ENCODE results near the gene PHF20.
"Not testable (repeated sequence)": the region's sequence is repeated elsewhere in the genome, so short reads cannot be mapped to it uniquely, and the experiment has no call there.

Gene PHF20

GRCh38 chr20:35739294-35740163 is 32.3 kb upstream of the PHF20 start:
- no peak for FAIRE-seq

- FAIRE-seq = peak; percentile 83
These were observed 29.7 kb upstream of the PHF20 start, which contains the start of gene RBM39 for GRCh38 chr20:35741892-35742740. Gene RBM39, minus strand, starts transcription at chr20:35742260. Its CDS starts 1,386 bp downstream, at chr20:35740874.

GRCh38 chr20:35742741-35743523 is 28.9 kb upstream of the PHF20 start:
- no peak for FAIRE-seq

GRCh38 chr20:35743693-35744491 is 27.9 kb upstream of the PHF20 start:
- FAIRE-seq = no peak

DNA sequence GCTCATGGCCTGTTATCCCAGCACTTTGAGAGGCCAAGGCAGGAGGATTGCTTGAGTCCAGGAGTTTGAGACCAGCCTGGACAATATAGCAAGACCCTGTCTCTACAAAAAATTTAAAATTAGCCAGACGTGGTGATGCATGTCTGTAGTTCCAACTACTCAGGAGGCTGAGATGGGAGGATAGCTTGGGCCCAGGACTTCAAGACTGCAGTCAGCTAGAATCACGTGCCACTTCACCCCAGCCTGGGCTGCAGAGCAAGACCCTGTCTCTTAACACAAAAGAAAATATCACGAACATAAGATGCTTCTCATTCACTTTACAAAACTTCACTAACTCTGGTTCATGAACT is 27.3 kb upstream of the PHF20 start:
- not testable (repeated sequence) for FAIRE-seq

DNA sequence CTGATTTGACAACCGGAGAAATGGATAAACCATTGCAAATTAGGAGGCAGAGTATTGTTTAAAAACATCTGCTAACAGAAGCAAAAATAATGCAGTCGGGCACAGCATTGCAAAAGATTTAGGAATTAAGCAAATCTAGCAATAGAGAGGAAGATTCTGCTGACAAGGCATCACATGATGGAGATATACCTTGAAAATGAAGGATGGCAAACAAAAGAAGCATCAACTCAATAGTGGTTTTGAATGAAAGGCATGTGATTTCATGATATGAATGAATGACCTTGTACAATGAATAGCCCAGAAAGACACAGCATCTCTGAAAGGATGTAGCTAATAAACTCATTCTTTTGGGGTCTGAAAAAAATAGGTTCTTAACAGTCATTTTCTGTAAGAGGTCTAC is 21.2 kb upstream of the PHF20 start:
- FAIRE-seq = no peak

DNA sequence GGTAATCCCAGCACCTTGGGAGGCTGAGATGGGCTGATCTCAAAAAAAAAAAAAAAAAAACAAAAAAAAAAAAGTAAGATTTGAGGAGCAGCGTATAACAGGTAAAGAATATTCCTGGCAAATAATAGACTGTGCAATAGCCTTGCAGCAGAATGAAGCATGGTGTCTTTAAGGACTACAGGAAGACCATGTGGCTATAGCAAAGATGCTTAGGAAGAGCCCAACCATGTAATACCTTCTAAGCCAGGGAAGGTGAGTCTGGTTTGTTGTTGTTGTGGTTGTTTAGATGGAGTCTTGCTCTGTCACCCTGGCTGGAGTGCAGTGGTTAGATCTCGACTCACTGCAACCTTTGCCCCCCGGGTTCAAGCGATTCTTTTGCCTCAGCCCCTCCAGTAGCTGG is 15.4 kb upstream of the PHF20 start:
- FAIRE-seq = no peak

DNA sequence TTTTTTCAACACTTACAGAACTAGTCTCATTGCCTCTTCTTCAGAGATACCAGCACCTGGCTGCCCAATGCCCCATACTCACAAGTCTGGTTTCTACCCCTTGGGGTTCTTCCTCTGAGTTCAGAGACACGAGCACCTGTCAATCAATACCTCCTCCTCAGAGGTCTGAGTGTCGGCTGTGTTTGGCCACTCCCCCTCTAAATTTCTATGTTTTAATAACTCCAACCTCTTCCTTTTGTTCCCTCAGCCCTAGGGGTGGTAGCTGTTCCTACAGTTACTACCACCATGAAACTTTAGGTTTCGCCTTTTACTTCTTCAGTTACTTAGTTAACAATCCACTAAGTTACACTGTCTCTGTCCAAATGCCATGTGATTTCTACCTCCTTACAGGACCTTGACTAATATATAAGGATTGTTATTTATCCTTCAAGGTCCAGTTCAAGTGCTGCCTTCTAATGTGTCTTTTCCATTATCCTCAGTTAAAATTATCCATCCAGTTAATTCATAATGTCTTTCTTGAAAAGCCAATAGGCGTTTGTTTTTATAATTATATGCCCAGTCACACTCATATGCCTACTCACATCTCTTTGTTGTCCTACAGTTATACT is 14.6 kb upstream of the PHF20 start:
- no peak for FAIRE-seq

DNA sequence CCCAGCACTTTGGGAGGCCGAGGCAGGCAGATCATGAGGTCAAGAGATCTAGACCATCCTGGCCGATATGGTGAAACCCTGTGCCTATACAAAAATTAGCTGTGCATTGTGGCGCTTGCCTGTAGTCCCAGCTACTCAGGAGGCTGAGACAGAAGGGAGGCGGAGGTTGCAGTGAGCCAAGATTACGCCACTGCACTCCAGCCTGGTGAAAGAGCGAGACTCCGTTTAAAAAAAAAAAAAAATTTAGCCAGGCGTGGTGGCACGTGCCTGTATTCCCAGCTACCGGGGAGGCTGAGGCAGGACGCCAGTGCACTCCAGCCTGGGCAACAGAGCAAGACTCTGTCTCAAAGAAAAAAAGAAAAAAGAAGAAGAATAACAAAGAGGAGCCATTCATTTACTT is 10.3 kb upstream of the PHF20 start:
- FAIRE-seq = not testable (repeated sequence)

GRCh38 chr20:35762461-35762860 is 9.4 kb upstream of the PHF20 start:
- no peak for FAIRE-seq

GRCh38 chr20:35764936-35765335 is 6.9 kb upstream of the PHF20 start:
- FAIRE-seq = not testable (repeated sequence)

DNA sequence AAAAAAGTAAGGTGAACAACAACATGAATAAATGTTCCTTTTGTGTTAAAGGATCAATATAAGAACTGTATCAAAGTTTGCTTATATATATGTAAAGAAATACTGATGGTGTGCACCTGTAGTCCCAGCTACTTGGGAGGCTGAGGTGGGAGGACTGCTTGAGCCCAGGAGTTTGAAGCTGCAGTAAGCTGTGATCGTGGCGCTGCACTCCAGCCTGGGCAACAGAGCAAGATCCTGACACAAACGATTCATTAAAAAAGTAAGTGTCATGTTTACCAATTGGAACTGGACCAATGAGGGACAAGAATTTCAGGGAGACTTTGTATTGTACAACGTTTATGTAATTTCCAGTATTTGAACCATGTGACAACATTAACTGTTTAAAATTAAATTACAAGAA is 5.0 kb upstream of the PHF20 start:
- FAIRE-seq = no peak

- no peak for FAIRE-seq
These were observed 3.9 kb upstream of the PHF20 start for GRCh38 chr20:35767683-35768481.

DNA sequence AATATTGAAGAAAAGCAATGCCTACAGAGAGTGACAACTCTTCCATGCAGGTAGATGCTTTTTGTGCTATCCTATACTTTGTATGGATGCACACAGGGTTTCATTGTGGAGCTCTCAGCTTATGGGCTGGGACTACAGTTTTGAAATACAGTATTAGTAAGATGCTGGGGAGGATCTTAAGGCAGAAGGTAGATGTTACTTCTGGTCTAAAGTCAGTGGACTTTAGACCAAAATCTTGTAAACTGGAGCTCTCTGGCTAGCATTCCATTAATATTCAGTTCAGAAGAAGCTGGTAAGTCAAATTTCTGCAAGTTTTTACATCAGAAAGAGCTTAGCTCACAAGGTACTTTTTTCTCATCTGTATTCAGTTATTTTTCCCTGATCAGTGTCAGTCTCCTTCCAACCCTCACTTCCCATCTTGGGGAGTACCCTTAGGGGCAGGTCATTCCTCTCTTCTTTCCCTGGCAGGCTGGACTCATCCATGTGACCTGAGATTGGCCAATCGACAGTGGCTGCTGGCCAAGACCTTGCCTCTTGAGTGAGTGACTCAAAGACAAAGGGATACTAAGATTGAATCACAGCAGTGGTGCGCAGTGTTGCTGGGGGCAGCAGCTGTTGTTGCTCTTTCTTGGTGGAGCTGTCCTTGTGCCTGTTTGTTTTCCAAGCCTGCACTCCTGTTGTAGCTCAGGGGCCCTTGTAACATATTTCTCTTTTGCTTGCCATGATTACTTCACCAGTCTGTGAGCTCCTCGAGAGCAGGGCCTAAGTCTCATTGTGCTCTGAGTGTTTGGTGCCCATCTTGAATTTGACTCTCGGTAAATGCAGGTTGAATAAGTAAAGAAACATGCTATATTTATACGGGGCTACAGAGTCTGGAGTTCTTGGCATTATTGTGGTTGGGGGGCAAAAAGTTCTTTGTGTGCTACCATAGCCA is 2.8 kb upstream of the PHF20 start:
- no peak for FAIRE-seq

- FAIRE-seq = no peak
These were observed 487 bp upstream of the PHF20 start for GRCh38 chr20:35771367-35771688.

DNA sequence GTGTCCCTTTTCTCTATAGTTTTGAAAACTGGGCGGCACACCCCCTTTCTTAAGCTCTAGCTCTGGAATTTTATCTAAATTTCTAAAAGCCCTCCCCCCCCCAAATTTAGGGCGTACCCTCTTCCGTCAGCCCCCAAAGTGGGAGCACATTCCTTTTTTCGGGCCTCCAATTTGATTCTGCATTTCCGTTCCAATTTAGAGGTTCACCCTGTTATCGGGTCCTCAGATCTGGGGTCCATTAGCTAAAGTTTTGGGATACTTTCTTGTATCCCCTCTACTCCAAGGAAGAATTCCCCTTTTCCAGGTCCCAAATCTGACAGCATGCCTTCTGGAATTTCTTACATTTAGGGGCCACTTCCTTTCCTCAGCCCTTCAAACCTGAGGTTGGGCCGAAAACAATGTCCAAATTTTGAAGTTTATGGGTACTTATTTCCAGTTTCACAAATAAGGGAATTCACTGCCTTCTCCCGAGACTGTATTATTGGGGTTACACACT is 796 bp downstream of the PHF20 start:
- no peak for FAIRE-seq

DNA sequence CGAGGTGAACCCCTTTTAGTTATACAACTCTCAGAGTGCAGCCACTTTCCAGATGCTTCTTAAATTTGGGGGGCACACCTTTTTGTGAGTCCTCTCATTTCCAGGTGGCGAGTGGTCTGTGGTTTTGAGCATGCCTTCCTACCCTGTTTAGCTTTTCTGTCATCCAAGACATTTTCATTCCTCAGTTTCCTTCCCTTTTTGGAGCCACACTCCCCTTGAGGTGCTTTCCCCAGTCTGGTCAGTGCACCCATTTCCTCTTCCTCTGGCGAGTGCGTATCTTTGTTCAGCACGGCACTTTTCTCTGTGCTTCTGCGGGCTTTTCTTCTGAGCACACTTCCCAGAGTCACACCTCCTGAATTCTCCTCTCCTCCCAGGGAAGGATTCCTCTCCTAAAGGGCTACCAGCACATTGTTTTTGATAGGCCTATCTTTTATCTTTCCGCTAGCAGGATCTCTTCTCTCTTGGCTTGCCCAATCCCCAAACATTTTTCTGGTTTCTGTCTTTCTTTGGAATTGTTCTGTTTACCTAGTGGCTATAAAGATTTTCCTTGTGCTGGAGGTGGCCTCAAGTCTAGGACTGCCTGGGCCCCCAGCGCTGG is 1.4 kb downstream of the PHF20 start:
- FAIRE-seq = no peak

DNA sequence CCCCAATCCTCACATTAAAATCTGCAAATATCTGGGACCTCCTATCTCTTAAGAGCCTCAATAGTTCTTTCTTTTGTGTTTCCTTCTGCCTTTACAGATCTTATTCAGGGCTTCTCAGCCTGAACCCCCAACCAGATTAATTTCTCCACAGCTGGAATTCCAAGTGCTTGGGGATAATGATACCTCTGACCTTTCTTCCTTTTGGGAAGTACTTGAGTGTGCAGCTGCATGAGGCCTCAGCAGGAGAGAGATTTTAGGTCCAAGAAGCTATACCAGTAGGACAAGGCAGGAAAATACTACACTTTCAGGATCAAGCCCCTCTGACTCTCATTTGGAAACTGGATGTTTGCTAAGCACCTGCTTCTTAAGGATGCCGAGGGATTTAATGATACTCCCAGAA is 2.6 kb downstream of the PHF20 start:
- no peak for FAIRE-seq

GRCh38 chr20:35776513-35777101 is 4.8 kb downstream of the PHF20 start:
- no peak for FAIRE-seq

Measured in TTC549 (cell line).